ENCODE results near the gene PDE3A.

PDE3A gene

DNA sequence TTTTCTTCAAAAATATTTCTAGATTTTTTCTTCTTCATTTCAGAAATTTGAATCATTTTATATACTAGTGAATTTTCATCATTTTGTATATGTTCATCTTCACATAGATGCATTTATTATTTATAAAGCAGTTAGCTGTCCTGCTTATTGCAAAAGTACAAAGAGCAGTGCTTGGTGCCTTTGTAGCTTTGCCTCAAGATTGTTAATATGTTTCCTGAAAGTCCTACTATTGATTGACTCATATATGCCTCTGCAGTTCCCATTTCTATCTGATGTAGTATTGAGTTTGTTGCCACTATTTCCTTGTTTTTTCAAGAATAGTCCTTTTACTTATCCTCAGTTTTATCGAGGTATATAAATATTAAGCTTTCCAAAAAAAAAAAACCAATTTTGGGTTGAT lies 89.7 kb downstream of the PDE3A start:
- DNase-seq (ENCODE audit: low spot score) = no peak

DNA sequence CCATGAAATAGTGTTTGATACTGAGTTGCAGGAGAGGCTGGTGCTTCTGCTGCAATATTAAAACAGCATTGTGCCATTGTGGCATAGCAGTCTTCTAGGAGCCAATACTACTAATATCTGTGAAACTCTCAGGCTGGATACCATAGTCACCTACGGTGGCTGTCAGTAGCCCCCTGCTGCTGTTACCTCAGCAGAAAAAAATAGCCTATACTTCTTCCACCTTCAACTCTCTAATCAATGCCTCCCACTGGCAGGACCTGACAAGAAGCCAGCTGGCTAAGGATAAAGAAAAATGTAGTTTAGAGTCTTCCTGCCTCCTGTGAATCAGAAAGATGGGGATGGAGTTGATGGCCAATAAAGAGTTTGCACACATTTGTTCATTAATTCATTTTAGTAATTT lies 91.6 kb downstream of the PDE3A start:
- no peak for DNase-seq (ENCODE audit: low spot score)

DNA sequence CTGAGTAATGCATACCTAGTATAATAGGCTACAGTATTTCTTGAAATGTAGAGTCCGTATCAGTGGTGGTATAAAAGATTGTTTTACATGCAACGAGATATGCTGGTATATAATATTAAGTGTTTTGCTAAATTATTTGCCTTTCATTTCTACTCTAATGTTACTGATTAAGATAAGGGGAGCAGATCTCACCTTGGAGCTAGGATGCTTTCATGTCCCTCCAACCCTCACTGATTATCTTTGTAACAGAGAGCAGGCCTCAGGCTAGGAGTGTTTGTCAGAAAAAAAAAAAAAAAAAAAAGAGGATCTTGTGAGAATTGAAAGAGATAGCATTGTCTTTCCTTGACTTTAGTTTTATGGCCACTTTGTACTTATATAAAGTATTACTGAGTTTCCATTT lies 92.6 kb downstream of the PDE3A start:
- DNase-seq (ENCODE audit: low spot score) = no peak

DNA sequence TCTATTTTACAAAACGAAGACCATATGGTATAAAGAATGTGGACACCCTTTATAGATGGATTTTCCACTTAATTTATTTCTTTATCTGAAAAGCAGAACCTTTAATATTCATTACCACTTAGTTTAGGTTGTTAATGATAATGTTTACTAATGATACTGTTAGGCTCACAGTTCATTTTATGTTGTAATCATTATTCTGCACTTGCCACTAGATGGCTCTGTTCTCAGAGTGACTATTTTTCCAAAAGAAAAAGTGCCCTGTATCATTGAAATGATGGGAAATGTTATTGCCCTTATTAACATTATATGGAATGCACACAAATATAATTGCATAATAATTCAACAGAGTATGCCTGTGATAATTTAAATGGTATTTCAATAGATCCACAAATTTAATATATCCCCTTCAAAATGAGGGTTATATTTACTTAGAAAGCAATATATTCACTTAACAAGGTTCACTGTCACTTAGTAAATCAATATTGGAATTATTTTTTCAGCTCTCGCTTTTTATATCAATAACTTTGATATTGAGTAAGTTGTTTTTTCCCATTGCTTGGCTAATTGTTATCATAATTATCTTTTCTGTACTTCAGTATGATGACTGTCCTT lies 95.7 kb downstream of the PDE3A start:
- no peak for DNase-seq (ENCODE audit: low spot score)

DNA sequence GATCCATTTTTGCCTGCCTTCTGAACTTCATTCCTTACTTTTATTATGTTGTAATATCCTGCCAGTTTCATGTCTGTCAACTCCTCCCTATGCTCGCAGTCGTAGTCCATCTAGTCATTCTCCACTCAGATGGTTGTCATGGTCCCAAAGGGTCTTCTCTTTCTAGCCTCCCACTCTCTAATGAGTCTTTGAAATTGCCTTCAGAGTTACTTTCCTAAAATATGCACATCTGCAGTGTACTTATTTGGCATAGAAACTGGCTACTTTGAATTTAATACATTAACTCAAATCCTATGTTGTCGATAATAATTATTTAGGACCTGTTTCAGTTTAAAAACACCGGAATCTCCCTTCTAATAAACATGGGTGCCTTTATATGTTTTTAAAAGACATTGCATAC lies 101.0 kb downstream of the PDE3A start:
- no peak for DNase-seq (ENCODE audit: low spot score)

DNA sequence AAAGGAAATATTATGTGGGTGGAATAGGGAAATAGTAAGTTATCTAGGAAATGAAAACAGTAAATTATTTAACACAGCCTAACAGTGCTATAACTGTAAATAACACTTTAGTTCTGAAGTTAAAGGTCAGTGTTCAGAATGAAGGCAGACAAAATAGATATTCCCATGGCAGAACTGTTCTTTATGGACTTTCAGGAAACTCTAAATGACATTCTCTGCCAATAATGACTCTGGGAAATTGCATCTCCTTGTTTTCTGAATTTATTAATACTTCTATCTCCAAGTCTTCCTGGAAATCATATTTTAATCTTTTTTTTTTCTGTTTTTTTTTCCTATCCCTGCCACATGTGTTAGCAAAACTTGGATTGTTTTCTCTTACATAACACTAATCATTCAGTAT lies 101.4 kb downstream of the PDE3A start:
- DNase-seq (ENCODE audit: low spot score) = no peak

DNA sequence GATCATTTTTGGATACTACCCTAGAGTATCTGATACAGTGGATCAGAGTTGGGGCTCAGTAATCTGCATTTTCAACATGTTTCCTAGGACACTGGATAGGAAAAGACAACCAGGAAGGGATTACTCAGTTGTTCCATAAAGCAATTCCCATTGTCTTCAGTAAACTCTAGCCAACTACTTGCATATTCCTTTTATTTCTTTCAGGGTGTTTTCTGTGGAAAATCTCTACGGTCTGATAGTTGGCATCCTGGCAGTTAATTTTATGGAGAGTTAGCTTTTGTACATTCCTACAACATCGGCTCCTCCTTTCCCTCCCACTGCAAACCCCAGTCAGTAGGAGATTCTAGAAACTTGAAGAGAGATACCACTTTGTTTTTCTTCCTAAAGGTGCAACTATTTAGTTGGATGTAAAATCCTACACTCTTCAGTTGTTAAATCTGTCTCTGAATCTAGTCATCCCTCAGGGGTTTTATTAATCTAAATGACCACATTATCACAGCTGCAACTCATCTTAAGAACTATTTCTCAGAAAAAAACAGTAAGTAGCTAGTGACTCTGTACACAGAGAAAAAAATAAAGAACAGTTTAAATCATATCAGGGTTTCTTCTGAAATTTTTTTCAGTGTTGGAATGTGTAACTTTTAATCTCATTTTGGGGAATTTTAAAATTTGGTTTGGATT lies 103.9 kb downstream of the PDE3A start:
- no peak for DNase-seq (ENCODE audit: low spot score)

DNA sequence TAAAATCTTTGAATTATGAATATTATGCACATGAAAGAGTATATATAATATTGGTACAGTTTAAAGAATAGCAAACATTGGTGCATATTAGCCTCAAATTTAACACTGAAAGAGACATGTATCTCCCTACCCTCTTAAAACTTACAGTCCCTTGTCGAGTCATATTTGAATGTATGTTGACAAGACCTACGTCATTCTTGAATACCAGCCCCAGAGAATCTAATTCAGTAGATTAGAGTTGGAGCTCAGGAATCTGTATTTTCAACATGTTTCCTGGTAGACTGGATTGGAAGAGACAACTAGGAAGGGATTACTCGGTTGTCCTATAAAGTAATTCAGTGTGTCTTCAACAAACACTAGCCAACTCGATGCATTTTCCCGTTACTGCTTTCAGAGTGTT lies 104.8 kb downstream of the PDE3A start:
- DNase-seq (ENCODE audit: low spot score) = no peak

DNA sequence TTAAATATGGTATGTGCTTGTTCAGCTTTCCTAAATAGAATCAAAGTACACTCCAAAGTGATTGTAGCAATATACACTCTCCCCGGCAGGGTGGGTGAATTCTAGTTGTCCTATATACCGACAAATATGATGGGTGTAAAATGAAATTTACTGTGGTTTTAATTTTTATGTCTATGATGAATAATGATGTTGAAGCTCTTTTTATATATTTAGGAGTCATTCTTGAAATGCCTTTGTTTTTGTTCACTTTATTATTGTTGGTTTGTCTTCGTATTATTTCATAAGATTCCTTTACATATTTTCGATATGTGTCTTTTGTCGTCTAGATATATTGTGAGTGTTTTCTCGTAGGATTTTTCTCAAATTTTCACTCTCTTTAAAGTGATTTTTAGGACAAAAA lies 105.7 kb downstream of the PDE3A start:
- DNase-seq (ENCODE audit: low spot score) = no peak

DNA sequence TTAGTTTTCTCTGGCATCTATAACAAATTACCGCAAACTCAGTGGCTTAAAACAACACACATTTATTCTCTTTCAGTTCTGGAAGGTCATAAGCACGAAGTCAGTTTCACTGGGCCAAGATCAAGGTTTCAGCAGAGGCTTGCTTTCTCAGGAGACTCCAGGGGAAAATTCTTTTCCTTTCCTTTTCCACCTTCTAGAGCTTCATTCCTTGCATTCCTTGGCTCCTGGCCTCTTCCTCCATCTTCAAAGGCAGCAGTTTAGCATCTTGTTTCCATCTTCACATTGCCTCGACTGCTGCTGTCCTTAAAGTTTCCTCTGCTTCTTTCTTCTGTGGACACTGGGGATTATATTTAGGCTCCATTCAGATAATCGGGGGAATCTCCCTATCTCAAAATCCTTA lies 106.1 kb downstream of the PDE3A start:
- no peak for DNase-seq (ENCODE audit: low spot score)

DNA sequence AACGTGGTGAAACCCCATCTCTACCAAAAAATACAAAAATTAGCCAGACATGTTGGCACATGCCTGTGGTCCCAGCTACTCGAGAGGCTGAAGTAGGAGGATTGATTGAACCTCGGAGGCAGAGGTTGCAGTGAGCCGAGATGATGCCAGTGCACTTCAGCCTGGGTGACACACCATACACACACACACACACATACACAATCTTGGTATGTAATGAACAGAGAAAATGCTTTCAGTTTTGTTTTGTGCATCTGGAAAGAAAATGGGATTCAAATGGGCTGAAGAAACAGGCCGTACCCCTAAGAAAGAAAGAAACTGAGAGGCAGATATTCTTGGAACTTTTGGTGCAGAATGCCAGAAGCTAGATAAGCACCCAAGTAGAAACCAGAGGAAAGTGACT lies 107.2 kb downstream of the PDE3A start:
- DNase-seq (ENCODE audit: low spot score) = no peak

DNA sequence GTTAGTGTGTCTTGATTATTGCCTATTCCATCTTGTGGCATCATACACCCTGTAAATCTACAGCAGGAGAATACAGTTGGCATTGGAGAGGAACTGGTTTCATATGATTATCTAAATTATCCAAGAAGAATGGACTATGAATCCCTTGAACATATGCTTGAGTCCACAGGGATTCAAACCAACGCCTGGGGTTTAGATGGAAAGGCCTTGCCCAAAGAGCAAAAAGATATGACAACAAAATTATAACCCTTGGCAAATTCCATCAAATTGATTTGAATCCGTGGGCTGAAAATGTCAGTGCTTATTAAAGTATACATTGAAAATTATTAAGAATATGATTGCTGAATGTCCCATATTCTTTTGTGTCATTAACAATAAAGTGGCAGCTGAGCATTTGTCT lies 108.2 kb downstream of the PDE3A start:
- DNase-seq (ENCODE audit: low spot score) = no peak

DNA sequence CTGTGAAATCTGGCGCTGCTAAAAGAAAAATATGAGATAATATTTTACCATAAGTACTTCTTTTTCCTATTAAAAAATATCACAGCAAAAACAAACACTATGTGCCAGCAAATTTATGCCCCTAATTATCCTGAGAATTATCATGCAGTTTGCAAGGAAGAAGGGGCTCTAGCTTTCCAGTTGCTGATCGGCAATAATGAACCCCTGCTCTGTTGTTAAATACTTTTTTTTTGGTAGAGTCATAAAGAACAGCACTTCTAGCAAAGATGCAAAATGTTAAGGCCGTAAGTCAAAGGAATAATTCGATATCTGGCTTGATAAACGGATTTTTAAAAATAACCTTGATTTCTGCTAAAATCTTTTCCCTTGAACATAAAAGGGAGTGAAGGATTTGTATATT lies 108.9 kb downstream of the PDE3A start:
- DNase-seq (ENCODE audit: low spot score) = no peak

DNA sequence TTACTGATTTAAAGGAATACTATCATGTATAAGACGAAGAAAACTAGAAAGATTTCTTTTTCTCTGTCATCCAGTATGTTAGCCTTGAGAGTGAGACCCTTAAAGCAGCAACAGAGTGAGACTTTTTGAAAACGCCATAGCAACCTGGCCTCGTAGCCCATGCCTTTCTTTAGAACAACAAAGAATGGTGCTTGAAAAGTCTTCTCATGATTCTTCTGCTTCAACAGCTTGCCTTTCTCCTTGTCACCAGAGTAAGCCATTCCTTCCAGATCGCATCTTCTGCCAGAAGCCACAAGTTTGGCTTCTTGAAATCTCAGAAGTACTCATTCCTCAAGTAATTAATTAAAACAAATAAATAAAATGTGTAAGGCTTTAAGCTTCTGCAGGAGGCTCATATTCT lies 109.3 kb downstream of the PDE3A start:
- no peak for DNase-seq (ENCODE audit: low spot score)

DNA sequence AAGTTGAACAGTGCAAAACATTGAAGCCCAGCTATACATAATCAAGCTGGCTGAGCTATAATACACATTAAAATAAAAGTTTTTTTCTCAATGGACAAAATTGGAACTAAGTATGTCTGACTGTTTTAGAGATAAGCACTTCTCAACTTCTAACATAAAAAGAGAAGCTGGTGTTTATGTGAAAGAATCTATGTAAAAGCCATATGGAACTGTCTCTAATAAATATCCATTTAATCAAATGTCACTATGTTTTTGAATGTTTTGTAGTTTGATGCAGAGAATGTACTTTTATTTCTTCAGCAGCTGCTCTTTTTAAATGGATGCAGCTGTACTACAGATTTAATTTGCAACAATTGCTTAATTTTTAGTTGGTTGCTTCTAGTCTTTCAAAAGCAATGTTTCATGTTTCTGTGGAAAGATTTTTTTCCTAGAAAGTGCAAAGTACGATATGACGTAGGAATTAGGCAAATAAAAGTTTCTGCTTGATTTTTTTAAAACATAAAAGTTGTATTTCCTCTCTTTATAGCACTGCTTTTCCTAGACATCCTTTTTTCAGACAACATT lies 114.2 kb downstream of the PDE3A start:
- no peak for DNase-seq (ENCODE audit: low spot score)

DNA sequence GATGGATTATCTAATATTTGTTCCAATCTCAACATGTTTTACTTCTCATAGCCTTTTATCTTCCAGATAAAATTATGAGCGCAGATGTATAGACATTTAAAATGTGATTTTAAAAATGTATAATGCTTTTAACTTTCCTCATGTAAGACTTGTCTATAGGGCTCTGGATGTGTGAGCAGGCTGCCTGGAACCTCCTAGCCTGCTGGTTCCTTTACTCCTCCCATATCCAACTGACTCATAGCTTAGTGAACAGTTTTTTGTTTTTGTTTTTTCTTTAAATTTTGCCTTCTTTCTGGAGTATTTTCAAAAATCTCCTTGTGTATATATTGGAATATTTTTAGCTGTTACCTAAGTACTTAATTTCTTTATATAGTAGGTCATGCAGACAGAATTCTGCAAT lies 115.4 kb downstream of the PDE3A start:
- DNase-seq (ENCODE audit: low spot score) = no peak

DNA sequence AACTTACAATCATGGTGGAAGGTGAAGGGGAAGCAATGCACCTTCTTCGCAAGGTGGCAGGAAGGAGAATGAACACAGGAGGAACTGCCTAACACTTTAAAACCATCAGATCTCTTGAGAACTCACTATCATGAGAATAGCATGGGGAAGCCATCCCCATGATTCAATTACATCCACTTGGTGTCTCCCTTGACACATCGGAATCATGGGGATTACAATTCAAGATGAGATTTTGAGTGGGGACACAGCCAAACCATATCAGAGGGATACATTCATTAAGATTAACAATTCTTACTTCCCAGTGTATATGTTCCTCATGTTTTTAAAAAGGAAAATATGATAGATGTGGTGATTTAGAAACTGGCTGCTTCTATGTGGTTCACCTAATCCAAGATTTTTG lies 117.9 kb downstream of the PDE3A start:
- DNase-seq (ENCODE audit: low spot score) = no peak

DNA sequence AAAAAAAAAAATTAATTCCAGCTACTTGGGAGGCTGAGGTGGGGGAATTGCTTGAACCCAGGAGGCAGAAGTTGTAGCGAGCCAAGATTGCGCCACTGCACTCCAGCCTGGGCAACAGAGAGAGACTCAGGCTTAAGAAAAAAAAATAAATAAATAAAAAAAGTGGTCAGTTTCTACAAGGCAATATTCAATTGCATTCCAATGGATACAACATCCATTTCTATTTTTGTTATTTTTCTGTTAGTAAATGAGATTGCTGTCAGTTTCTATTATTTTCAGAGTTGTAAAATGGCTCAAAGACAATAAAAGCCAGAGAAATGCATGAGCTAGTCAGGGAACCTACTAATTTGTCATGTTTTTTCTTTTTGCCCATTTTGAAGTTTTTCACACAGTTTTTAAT lies 119.2 kb downstream of the PDE3A start:
- DNase-seq (ENCODE audit: low spot score) = no peak

DNA sequence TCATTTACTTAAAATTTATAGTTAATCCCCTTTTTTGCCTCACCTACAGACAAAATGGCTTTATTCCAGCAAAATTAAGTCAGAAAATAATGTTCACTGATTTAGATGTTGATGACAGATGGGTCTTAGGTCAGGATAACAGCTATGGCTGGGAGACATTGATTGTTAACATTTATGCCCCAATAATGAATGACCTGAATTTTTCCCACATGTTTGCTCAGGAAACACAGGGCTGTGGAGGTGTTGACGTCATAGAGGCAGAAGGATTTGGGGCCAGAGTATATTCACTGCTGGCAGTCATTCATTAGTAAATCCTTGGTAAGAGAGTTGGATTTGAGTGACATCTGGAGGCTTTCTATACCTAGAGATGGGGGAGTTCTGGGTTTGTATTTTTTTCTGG lies 121.3 kb downstream of the PDE3A start:
- DNase-seq (ENCODE audit: low spot score) = no peak

DNA sequence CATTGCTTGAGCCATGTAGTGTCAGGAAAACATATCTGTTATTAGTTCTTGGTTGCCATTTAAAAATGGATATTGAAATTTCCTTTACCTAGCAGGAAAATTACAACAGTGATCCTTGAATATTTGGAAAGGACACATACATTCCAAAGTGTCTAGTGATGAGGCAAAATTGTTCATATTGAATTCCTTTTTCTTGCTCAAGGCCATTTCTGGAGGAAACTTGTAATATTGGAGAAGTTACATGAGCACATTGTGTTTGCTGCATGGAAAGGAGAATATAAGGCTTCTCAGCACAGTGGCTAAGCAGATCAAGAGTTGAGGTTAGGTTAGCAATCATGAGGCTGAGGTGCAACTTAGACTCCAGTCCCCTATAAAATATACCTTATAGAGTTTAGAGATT lies 121.9 kb downstream of the PDE3A start:
- no peak for DNase-seq (ENCODE audit: low spot score)

DNA sequence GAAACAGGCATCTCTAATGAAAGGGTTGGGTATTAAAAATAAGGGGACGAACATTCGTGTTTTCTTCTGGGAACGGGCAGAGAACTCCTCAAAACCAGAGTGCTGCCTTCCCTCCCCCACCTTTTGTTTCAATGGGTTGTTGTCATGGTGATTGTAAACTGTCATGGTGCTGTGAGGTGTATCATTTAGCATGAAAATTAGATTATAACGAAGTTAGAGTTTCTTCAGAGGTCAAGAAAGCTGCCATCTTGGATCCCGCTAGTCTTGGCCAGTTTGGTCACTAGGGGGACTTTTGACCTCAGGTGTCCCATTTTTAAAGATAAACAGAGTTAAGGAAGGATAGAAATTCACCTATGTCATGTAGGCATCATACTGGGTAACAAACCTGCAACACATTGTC lies 123.0 kb downstream of the PDE3A start:
- DNase-seq (ENCODE audit: low spot score) = no peak

DNA sequence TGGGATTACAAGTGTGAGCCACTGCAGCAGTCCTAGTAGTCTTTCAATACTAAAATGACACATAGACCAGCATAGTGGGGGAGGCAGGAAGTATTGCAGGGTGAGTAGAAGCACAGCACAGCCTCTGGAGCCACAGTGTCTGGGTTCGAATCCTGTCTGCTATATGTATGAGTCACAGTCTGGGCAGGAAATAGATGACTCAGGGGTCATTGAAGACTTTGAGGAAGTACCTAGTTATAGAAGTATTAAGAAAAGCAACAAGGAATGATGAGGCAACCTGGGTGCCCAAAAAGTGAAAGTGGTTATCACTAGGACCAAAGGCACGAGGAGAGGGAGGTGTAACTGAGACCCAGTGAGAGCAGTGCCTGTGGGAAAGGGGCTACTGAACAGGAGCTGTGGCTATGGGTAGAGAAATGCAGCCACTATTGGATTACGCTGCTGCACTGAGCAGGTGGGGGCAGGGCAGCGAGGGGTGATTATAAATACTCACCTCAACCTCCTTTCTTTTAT lies 124.0 kb downstream of the PDE3A start:
- no peak for DNase-seq (ENCODE audit: low spot score)

DNA sequence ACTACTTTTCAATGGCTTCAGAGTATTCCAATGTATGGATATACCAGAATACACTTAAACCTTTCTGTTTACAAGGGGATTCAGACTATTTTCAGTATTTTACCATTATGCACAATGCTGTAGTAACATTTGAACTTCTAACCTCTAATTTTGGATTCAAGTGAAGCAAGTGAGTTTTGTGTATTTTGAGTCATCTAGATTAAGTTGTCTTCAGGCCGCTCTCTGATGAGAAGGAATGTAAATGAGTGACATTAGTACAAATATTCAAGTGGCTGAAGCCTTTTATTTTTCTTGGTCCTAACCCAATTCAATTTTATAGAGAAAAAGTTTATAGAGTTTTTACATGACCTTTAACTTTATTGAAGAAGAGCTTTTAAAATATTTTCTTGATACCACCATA lies 125.6 kb downstream of the PDE3A start:
- no peak for DNase-seq (ENCODE audit: low spot score)

DNA sequence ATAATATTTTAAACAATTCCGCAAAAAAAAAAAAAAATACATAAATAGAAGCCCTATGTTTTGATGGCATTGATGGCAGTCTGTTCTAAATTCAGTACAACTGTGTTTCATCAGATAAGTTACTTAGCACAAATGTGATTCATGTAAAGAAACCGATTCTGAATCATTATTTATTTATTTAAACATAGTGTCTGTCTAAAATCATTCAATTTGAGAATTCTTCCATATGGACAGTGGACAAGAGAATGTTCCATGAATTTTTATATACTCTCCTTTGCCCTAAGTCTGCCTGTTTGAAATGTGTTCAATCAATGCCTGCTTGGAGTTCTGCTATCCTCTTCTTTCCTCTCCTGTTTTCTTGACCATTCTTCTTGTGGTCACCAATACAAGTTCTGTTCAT lies 126.5 kb downstream of the PDE3A start:
- DNase-seq (ENCODE audit: low spot score) = no peak

All from ecto neural progenitor cell (in vitro differentiated cells).